ENCODE data around the gene ABTB2.

DNA sequence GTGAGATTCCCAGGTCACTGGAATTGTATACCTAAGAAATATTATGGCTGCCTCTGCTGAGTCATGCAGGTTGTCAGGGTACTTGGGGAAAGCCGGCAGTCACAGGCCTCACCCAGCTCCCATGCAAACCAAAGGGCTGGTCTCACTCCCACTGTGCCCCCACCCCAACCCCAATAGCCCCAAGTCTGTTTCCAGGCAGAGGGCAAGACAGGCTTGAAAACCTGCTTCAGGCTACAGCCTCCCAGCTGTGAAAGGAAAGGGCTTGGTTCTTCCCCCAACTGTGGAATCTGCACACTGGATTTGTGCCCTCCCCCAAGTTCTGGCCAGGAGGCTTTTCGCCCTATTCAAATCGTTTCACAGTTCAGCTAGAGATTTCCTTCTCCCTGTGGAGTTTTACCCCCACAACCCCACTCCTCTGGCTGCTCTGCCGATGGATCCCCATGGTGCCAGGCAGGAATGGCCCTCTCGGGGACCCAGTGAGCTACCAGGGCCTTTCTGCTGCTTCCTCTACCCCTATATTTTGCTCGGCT lies 37.0 kb upstream of the ABTB2 start:
- TF ChIP-seq, protein P1, sequence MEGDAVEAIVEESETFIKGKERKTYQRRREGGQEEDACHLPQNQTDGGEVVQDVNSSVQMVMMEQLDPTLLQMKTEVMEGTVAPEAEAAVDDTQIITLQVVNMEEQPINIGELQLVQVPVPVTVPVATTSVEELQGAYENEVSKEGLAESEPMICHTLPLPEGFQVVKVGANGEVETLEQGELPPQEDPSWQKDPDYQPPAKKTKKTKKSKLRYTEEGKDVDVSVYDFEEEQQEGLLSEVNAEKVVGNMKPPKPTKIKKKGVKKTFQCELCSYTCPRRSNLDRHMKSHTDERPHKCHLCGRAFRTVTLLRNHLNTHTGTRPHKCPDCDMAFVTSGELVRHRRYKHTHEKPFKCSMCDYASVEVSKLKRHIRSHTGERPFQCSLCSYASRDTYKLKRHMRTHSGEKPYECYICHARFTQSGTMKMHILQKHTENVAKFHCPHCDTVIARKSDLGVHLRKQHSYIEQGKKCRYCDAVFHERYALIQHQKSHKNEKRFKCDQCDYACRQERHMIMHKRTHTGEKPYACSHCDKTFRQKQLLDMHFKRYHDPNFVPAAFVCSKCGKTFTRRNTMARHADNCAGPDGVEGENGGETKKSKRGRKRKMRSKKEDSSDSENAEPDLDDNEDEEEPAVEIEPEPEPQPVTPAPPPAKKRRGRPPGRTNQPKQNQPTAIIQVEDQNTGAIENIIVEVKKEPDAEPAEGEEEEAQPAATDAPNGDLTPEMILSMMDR (IDR thresholded peaks at IDR 0.05), result no peak
- TF ChIP-seq POLR2A (IDR thresholded peaks at IDR 0.05), result no peak
- no peak for TF ChIP-seq POLR2AphosphoS5 (IDR thresholded peaks at IDR 0.05)
